Naive thymus-derived CD4-positive, alpha-beta T cell (primary cell): Measurements from ENCODE around the gene RAPGEF3. TPM values are rescaled to one million over a fixed set of nuclear protein-coding genes. Genes with fewer than 3 reads are reported as not detected.

Experiments
- ATAC-seq: fragments of 150-1000 bp; cut with Tn5 transposase; 2 replicates; pipeline ENCODE4 v1.10.0; 2021; ENCODE audit warnings: mild to moderate bottlenecking, moderate library complexity
- CTCF ChIA-PET: fragments of 350-600 bp; sonication (Branson Sonifier 250); formaldehyde crosslinking; loops from one replicate; lab custom pipeline; 2021; ENCODE audit warnings: antibody characterized with exemption; lab: Charles Lee
- POLR2A ChIA-PET: fragments of 350-600 bp; sonication (Branson Sonifier 250); formaldehyde crosslinking; loops from one replicate; lab custom pipeline; 2021; ENCODE audit warnings: antibody characterized with exemption, inconsistent platforms; lab: Charles Lee
- DNase-seq, 9 donors: peaks; one replicate each; pipeline versions ENCODE4 v3.0.0 to v3.0.0-alpha.2; 2020 to 2022; ENCODE audit warnings: mixed read lengths in 1 of 9
- H3K27ac ChIP-seq: one replicate; pipeline ENCODE4 v1.7.0; 2013; ENCODE audit warnings: mild to moderate bottlenecking, low read depth, low read length, moderate library complexity
- H3K27me3 ChIP-seq, 2 donors: one replicate each; pipeline ENCODE4 v1.7.0; 2013; ENCODE audit warnings: low read length in 2 of 2, mild to moderate bottlenecking in 2 of 2, moderate library complexity in 2 of 2; ENCODE audit not compliant: control insufficient read depth in 2 of 2, insufficient read depth in 2 of 2
- H3K36me3 ChIP-seq, 3 experiments: 1 replicate in 2 of 3; 2 replicates in 1 of 3; pipeline ENCODE4 v1.7.0; 2013; ENCODE audit warnings: low read length in 3 of 3, mild to moderate bottlenecking in 3 of 3, moderate library complexity in 1 of 3; ENCODE audit not compliant: insufficient read depth in 3 of 3, control insufficient read depth in 2 of 3
- H3K4me1 ChIP-seq, 2 donors: one replicate each; pipeline ENCODE4 v1.7.0; 2013; ENCODE audit warnings: low read length in 2 of 2, mild to moderate bottlenecking in 2 of 2, moderate library complexity in 1 of 2; ENCODE audit not compliant: control insufficient read depth in 2 of 2, insufficient read depth in 2 of 2
- H3K4me3 ChIP-seq: 2 replicates; pipeline ENCODE4 v1.7.0; 2013; ENCODE audit warnings: mild to moderate bottlenecking, low read length
- H3K9me3 ChIP-seq, 3 experiments: 1 replicate in 2 of 3; 2 replicates in 1 of 3; pipeline ENCODE4 v1.7.0; 2013; ENCODE audit warnings: low read length in 3 of 3; ENCODE audit not compliant: control insufficient read depth in 2 of 3
- H3K27ac Mint-ChIP-seq, 9 donors: one replicate each; pipeline ENCODE4 v1.8.0; 2020 to 2022; ENCODE audit warnings: mixed read lengths in 9 of 9, mild to moderate bottlenecking in 8 of 9, moderate library complexity in 5 of 9, inconsistent platforms in 2 of 9
- H3K27me3 Mint-ChIP-seq, 5 donors: one replicate each; pipeline ENCODE4 v1.8.0; 2021 to 2022; ENCODE audit warnings: mixed read lengths in 5 of 5, mild to moderate bottlenecking in 1 of 5
- H3K36me3 Mint-ChIP-seq, 5 donors: one replicate each; pipeline ENCODE4 v1.8.0; 2020 to 2022; ENCODE audit warnings: mixed read lengths in 5 of 5, mild to moderate bottlenecking in 3 of 5, inconsistent platforms in 1 of 5
- H3K4me1 Mint-ChIP-seq, 7 donors: one replicate each; pipeline ENCODE4 v1.8.0; 2020 to 2022; ENCODE audit warnings: mixed read lengths in 7 of 7, mild to moderate bottlenecking in 3 of 7, inconsistent platforms in 1 of 7
- H3K4me3 Mint-ChIP-seq, 10 donors: one replicate each; pipeline ENCODE4 v1.8.0; 2020 to 2022; ENCODE audit warnings: mild to moderate bottlenecking in 10 of 10, mixed read lengths in 10 of 10, moderate library complexity in 6 of 10, inconsistent platforms in 2 of 10
- H3K9me3 Mint-ChIP-seq, 11 donors: one replicate each; pipeline ENCODE4 v1.8.0; 2020 to 2022; ENCODE audit warnings: mixed read lengths in 11 of 11, mild to moderate bottlenecking in 4 of 11, inconsistent platforms in 1 of 11, moderate library complexity in 1 of 11
- intact Hi-C, 2 donors: fragments of 100-400 bp; cut with micrococcal nuclease; formaldehyde crosslinking; loops; one replicate each; pipeline ENCODE4 v1.15.1; 2023
- polyA plus RNA-seq, 2 donors: library from polyadenylated mRNA; unstranded; fragments of 300-500 nt; fragmentation: Illumina TruSeq; gene quantifications; one replicate each; pipeline ENCODE4 v1.2.3, GENCODE V29; 2021
- total RNA-seq, 6 experiments: library from RNA in 5 of 6; stranded (reverse) in 5 of 6; gene quantifications; 1 replicate in 5 of 6; 2 replicates in 1 of 6; pipeline ENCODE4 v1.2.3 and lab custom pipeline; 2021 to 2026

RAPGEF3 gene
- total and polyA plus RNA-seq, 7 experiments from 2014 or later: 0.08 to 1.9 (median 0.82) TPM; not detected in 2

DNA sequence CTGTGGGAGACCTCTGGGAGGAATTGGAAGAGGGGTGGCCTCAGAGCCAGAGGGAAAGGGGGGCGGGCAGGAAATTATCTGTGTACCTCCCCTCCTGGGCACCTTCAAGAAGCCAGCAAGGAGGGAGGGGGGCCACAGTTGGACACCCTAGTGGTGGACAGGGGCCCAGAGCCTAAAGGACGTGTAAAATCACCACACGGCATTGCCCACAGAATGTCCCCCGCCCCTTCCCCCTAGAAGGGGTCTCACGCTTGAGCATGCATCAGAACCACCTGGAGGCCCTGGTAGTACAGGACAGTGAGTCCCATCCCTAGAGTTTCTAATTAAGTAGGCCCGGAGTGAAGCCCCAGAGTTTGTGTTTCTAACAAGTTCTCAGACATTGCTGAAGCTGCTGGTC, 41.6 kb downstream of the RAPGEF3 start:
- H3K4me1 ChIP-seq: peaks cover 10 to 25% of the 10 kb centered on the region in 2 donors
- peaks cover 0 to 15% (median 0%) of the 10 kb centered on the region in 5 donors for H3K36me3 Mint-ChIP-seq
- ChIA-PET POLR2A (interaction anchor here (0.6 to 1.3 kb wide), 2 partner anchors 10 to 24 kb away, joined by 3 read pairs; no protein-coding TSS in a partner anchor), CTCF (interaction anchor here (0.6 to 7.1 kb wide), 9 partner anchors 10 to 123 kb away, joined by 3 to 67 read pairs (median 5); partner anchors contain the start of gene SLC48A1)
- H3K4me3 ChIP-seq: no peak overlapping the region
- no peaks in the 10 kb centered on the region for H3K27me3 ChIP-seq
- H3K27ac Mint-ChIP-seq: peak overlapping the region in 8 of 9 donors; percentile 26 to 95 (median 92)
- H3K4me3 Mint-ChIP-seq: peak overlapping the region in 1 of 10 donors; percentile 56
- H3K27me3 Mint-ChIP-seq: no peaks in the 10 kb centered on the region
- intact Hi-C loops: loop anchor here in 1 of 2 donors (5.0 to 10.0 kb wide), 2 partner anchors 245 to 388 kb away; partner anchors contain the start of genes SENP1 and TMEM106C
- ATAC-seq (no peak), DNase-seq (no peak)
- H3K36me3 ChIP-seq: no peaks in the 10 kb centered on the region
- peaks cover 24 to 46% (median 39%) of the 10 kb centered on the region in 7 donors for H3K4me1 Mint-ChIP-seq
- no peak overlapping the region for H3K27ac ChIP-seq
- no peaks in the 10 kb centered on the region for H3K9me3 ChIP-seq
- H3K9me3 Mint-ChIP-seq: no peaks in the 10 kb centered on the region

- no peak overlapping the region for H3K27ac ChIP-seq
- H3K4me3 Mint-ChIP-seq: peak overlapping the region in 2 of 10 donors; percentile 13 to 64
- peaks cover 0 to 8% (median 0%) of the 10 kb centered on the region in 5 donors for H3K36me3 Mint-ChIP-seq
- peaks cover under 1 to 25% of the 10 kb centered on the region in 2 donors for H3K4me1 ChIP-seq
- no peaks in the 10 kb centered on the region for H3K9me3 Mint-ChIP-seq
- DNase-seq: peak in 1 of 9 donors; percentile 20
- peaks cover 17 to 37% (median 29%) of the 10 kb centered on the region in 7 donors for H3K4me1 Mint-ChIP-seq
- ChIA-PET POLR2A (interaction anchor here (0.5 to 1.9 kb wide), 8 partner anchors 9 to 522 kb away, joined by 3 to 8 read pairs (median 3); partner anchors contain the start of gene RPAP3), CTCF (interaction anchor here (0.6 to 7.1 kb wide), 22 partner anchors 8 to 684 kb away, joined by 3 to 67 read pairs (median 5); partner anchors contain the start of genes RAPGEF3, RPAP3 and SLC48A1)
- no peak for ATAC-seq
- H3K27ac Mint-ChIP-seq: peak overlapping the region in 4 of 9 donors; percentile 26 to 93 (median 74)
- no peaks in the 10 kb centered on the region for H3K9me3 ChIP-seq
- H3K36me3 ChIP-seq: no peaks in the 10 kb centered on the region
- H3K27me3 Mint-ChIP-seq: no peaks in the 10 kb centered on the region
- H3K4me3 ChIP-seq: no peak overlapping the region
- H3K27me3 ChIP-seq: no peaks in the 10 kb centered on the region
- intact Hi-C loops: loop anchor here (1.0 to 10.0 kb wide), 18 partner anchors 10 to 902 kb away; partner anchors contain the start of genes RPAP3 (in 1 of the 2), SENP1 (in 1 of the 2), TMEM106C (in 1 of the 2) and VDR (in 1 of the 2)
Observed at GRCh38 chr12:47715877-47716548, 42.7 kb downstream of the RAPGEF3 start.

DNA sequence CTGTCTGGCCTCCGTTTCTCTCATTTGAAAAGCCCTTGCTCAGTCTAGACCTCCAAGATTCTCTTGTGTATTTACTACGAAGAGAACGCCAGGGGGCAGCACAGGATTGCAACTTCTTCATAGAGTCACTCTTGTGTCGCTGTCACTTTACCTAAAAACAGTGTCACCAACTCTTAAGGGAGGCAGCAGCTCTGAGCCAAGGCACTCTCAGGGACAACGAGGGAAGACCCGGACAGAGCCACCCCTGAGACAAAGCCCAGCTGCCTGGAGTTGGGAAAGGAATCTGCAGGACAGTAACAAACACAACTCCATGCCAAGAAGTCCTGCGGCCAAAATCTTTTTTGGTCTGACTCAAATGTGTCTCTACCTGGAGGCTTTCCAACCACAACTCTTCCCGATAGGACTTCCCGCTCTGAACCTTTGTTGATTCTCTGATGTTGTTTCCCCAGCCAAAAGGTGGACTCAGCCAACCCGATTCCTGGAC, 43.2 kb downstream of the RAPGEF3 start:
- H3K4me3 Mint-ChIP-seq: peak overlapping the region in 7 of 10 donors; percentile 15 to 54 (median 44)
- DNase-seq: peak; percentile 56 to 83 (median 75)
- POLR2A ChIA-PET: interaction anchor here (0.5 to 1.9 kb wide), 8 partner anchors 8 to 522 kb away, joined by 3 to 8 read pairs (median 3); partner anchors contain the start of gene RPAP3

GRCh38 chr12:47714826-47715386, 43.8 kb downstream of the RAPGEF3 start:
- Histone ChIP-seq H3K4me1 (peaks cover 0 to 25% of the 10 kb centered on the region in 2 donors), H3K27me3 (no peaks in the 10 kb centered on the region), H3K27ac (no peak overlapping the region), H3K36me3 (no peaks in the 10 kb centered on the region), H3K9me3 (no peaks in the 10 kb centered on the region), H3K4me3 (no peak overlapping the region)
- Mint-ChIP-seq H3K9me3 (no peaks in the 10 kb centered on the region), H3K4me3 (peak overlapping the region in 5 of 10 donors; percentile 29 to 47 (median 39)), H3K36me3 (peaks cover 0 to 6% (median 0%) of the 10 kb centered on the region in 5 donors), H3K27me3 (no peaks in the 10 kb centered on the region), H3K27ac (peak overlapping the region in 8 of 9 donors; percentile 26 to 91 (median 82)), H3K4me1 (peaks cover 16 to 35% (median 28%) of the 10 kb centered on the region in 7 donors)
- POLR2A ChIA-PET: interaction anchor here (1.0 to 1.9 kb wide), 3 partner anchors 9 to 51 kb away, joined by 3 to 5 read pairs (median 3); partner anchors contain the start of gene RPAP3
- intact Hi-C loops: loop anchor here (1.0 to 10.0 kb wide), 18 partner anchors 9 to 903 kb away; partner anchors contain the start of genes RPAP3 (in 1 of the 2), SENP1 (in 1 of the 2), TMEM106C (in 1 of the 2) and VDR (in 1 of the 2)
- ATAC-seq (no peak), DNase-seq (no peak)
- CTCF ChIA-PET: interaction anchor here (0.7 to 7.1 kb wide), 19 partner anchors 9 to 683 kb away, joined by 3 to 67 read pairs (median 5); partner anchors contain the start of genes RAPGEF3, RPAP3 and SLC48A1

More for the DNA sequence above, 43.2 kb downstream of the RAPGEF3 start:
- Histone ChIP-seq H3K27me3 (no peaks in the 10 kb centered on the region), H3K27ac (no peak overlapping the region), H3K36me3 (no peaks in the 10 kb centered on the region), H3K4me1 (peaks cover 0 to 25% of the 10 kb centered on the region in 2 donors), H3K9me3 (no peaks in the 10 kb centered on the region), H3K4me3 (no peak overlapping the region)
- ATAC-seq: peak; percentile 87
- no peaks in the 10 kb centered on the region for H3K9me3 Mint-ChIP-seq
- H3K27ac Mint-ChIP-seq: peak overlapping the region; percentile 26 to 91 (median 81)
- peaks cover 0 to 8% (median 0%) of the 10 kb centered on the region in 5 donors for H3K36me3 Mint-ChIP-seq
- CTCF ChIA-PET: interaction anchor here (0.6 to 7.1 kb wide), 25 partner anchors 8 to 683 kb away, joined by 3 to 67 read pairs (median 4); partner anchors contain the start of genes RAPGEF3, RPAP3 and SLC48A1
- no peaks in the 10 kb centered on the region for H3K27me3 Mint-ChIP-seq
- peaks cover 17 to 34% (median 26%) of the 10 kb centered on the region in 7 donors for H3K4me1 Mint-ChIP-seq
- intact Hi-C loops: loop anchor here (1.0 to 10.0 kb wide), 18 partner anchors 9 to 903 kb away; partner anchors contain the start of genes RPAP3 (in 1 of the 2), SENP1 (in 1 of the 2), TMEM106C (in 1 of the 2) and VDR (in 1 of the 2)

- Mint-ChIP-seq H3K9me3 (no peaks in the 10 kb centered on the region), H3K4me3 (no peak overlapping the region), H3K27me3 (no peaks in the 10 kb centered on the region), H3K4me1 (peaks cover 26 to 49% (median 42%) of the 10 kb centered on the region in 7 donors), H3K36me3 (peaks cover 0 to 4% (median 0%) of the 10 kb centered on the region in 5 donors), H3K27ac (no peak overlapping the region)
- Histone ChIP-seq H3K27me3 (no peaks in the 10 kb centered on the region), H3K4me3 (no peak overlapping the region), H3K36me3 (no peaks in the 10 kb centered on the region), H3K4me1 (peaks cover 10 to 30% of the 10 kb centered on the region in 2 donors), H3K27ac (no peak overlapping the region), H3K9me3 (no peaks in the 10 kb centered on the region)
- ATAC-seq (no peak), DNase-seq (no peak)
- intact Hi-C loops: loop anchor here in 1 of 2 donors (10.0 kb wide), 1 partner anchor 393 kb away; the partner anchor contains the start of gene SENP1
- CTCF ChIA-PET: interaction anchor here (2.3 to 7.1 kb wide), 3 partner anchors 30 to 128 kb away, joined by 14 to 67 read pairs (median 56); no protein-coding TSS in a partner anchor
- POLR2A ChIA-PET: no interaction called here
Observed at GRCh38 chr12:47712171-47712570, 46.5 kb downstream of the RAPGEF3 start.
